Breast epithelium (tissue), 4 donors: ENCODE data around the gene CCDC170. TPM values are rescaled to one million over a fixed set of nuclear protein-coding genes. Genes with fewer than 3 reads are reported as not detected.
"Not testable (repeated sequence)": the region's sequence is repeated elsewhere in the genome, so short reads cannot be mapped to it uniquely, and the experiment has no call there.

Experiments
- DNase-seq, 2 donors: peaks; one replicate each; pipeline ENCODE4 v3.0.0-alpha.2; 2019; ENCODE audit warnings: low spot score in 2 of 2
- H3K27ac ChIP-seq, 2 donors: fragments of 200-600 bp; sonication (generic) in 1 of 2; one replicate each; pipeline ENCODE4 v1.5.1; 2016 to 2019; ENCODE audit warnings: mild to moderate bottlenecking in 1 of 2
- H3K27me3 ChIP-seq, 2 donors: fragments of 200-600 bp; sonication (generic) in 1 of 2; one replicate each; pipeline versions ENCODE4 v1.5.1 to v1.6.0; 2017 to 2019; ENCODE audit warnings: control low read depth in 1 of 2, mild to moderate bottlenecking in 1 of 2
- H3K36me3 ChIP-seq: fragments of 200-600 bp; one replicate; pipeline ENCODE4 v1.5.1; 2019
- H3K4me1 ChIP-seq, 2 donors: fragments of 200-600 bp; sonication (generic); one replicate each; pipeline ENCODE4 v1.5.1; 2016 to 2019; ENCODE audit warnings: control low read depth in 1 of 2
- H3K4me3 ChIP-seq, 3 donors: fragments of 200-600 bp; sonication (generic); 1 replicate in 2 of 3; 2 replicates in 1 of 3; pipeline ENCODE4 v1.5.1; 2016 to 2019; ENCODE audit warnings: mild to moderate bottlenecking in 3 of 3, moderate library complexity in 2 of 3
- H3K9me3 ChIP-seq, 2 donors: fragments of 200-600 bp; sonication (generic) in 1 of 2; one replicate each; pipeline ENCODE4 v1.5.1; 2016 to 2019; ENCODE audit warnings: control low read depth in 1 of 2
- POLR2A ChIP-seq: fragments of 450-650 bp; IDR thresholded peaks from one replicate; pipeline ENCODE4 v1.6.1; 2016; ENCODE audit warnings: antibody characterized with exemption, mild to moderate bottlenecking, moderate library complexity
- POLR2AphosphoS5 ChIP-seq, 3 donors: sonication (generic); formaldehyde crosslinking; IDR thresholded peaks; one replicate each; pipeline ENCODE4 v1.6.1; 2017; ENCODE audit warnings: antibody characterized with exemption in 3 of 3
- intact Hi-C: fragments of 100-400 bp; cut with DNase I; formaldehyde crosslinking; loops from one replicate; pipeline ENCODE4 v1.15.1; 2023; ENCODE audit warnings: low total_unique reads
- total RNA-seq, 3 donors: library from RNA; depleted of rRNA; stranded (reverse); fragments of >200 nt; gene quantifications; one replicate each; pipeline ENCODE4 v1.1.0, GENCODE V29; 2016
- TF ChIP-seq, protein P1 (sequence below), 3 donors: fragments of 450-650 bp; IDR thresholded peaks; one replicate each; pipeline ENCODE4 v1.5.1; 2016 to 2017; ENCODE audit warnings: antibody characterized with exemption in 3 of 3, mild to moderate bottlenecking in 3 of 3, moderate library complexity in 3 of 3

The CCDC170 gene
- 1 to 10 TPM; 3.5 to 9.8 (median 9.4) TPM for total RNA-seq

DNA sequence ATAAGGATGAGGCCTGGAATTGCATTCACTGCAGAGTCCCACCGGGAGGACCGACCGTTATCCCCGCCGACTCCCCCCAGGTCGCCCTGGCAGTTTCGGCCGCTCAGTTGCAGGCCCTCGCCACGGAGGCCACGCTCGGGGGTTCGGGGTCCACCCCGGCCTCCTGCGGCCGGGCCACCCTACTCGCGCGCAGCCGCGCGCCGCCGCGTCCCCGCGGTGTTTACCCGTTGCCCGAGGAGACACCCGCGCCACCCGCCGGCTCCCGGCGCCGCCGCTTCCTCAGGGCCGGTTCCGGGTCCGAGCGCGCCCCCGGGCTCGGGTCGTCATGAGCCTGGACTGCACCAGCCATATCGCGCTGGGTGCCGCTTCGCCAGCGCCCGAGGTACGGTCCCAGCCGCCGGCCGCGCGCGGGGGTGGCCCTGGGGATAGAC lies at the start of gene CCDC170:
CCDC170 (plus strand) TSS at position 214 of the 431 bp plus-strand sequence; CDS start at position 326, 112 bp downstream.
- peak within 1 kb of the TSS; percentile 88 to 96 for H3K27ac ChIP-seq
- no peaks in the 10 kb centered on the region for H3K9me3 ChIP-seq
- H3K27me3 ChIP-seq, result no peaks in the 10 kb centered on the region
- peaks cover 0 to 5% of the 10 kb centered on the region in 2 donors for H3K4me1 ChIP-seq
- H3K4me3 ChIP-seq, result peak within 1 kb of the TSS; percentile 58 to 90 (median 70)
- intact Hi-C loops, result no loop called here
- DNase-seq, result peak in 1 of 2 donors; percentile 54
- no peaks in the 10 kb centered on the region for H3K36me3 ChIP-seq
- TF ChIP-seq, protein P1, sequence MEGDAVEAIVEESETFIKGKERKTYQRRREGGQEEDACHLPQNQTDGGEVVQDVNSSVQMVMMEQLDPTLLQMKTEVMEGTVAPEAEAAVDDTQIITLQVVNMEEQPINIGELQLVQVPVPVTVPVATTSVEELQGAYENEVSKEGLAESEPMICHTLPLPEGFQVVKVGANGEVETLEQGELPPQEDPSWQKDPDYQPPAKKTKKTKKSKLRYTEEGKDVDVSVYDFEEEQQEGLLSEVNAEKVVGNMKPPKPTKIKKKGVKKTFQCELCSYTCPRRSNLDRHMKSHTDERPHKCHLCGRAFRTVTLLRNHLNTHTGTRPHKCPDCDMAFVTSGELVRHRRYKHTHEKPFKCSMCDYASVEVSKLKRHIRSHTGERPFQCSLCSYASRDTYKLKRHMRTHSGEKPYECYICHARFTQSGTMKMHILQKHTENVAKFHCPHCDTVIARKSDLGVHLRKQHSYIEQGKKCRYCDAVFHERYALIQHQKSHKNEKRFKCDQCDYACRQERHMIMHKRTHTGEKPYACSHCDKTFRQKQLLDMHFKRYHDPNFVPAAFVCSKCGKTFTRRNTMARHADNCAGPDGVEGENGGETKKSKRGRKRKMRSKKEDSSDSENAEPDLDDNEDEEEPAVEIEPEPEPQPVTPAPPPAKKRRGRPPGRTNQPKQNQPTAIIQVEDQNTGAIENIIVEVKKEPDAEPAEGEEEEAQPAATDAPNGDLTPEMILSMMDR (IDR thresholded peaks at IDR 0.05), result no peak
- no peak for TF ChIP-seq POLR2AphosphoS5 (IDR thresholded peaks at IDR 0.05)

- H3K27me3 ChIP-seq, result no peaks in the 10 kb centered on the region
- H3K4me1 ChIP-seq, result no peaks in the 10 kb centered on the region
- H3K27ac ChIP-seq, result peak overlapping the region; percentile 68 to 84
- no peaks in the 10 kb centered on the region for H3K36me3 ChIP-seq
- H3K4me3 ChIP-seq, result no peak overlapping the region
- no peak for DNase-seq
- H3K9me3 ChIP-seq, result no peaks in the 10 kb centered on the region
- intact Hi-C loops, result no loop called here
- TF ChIP-seq POLR2AphosphoS5 (IDR thresholded peaks at IDR 0.05), result no peak
- TF ChIP-seq POLR2A, result no peak
Observed at GRCh38 chr6:151445482-151445881, 48.3 kb upstream of the CCDC170 start.

DNA sequence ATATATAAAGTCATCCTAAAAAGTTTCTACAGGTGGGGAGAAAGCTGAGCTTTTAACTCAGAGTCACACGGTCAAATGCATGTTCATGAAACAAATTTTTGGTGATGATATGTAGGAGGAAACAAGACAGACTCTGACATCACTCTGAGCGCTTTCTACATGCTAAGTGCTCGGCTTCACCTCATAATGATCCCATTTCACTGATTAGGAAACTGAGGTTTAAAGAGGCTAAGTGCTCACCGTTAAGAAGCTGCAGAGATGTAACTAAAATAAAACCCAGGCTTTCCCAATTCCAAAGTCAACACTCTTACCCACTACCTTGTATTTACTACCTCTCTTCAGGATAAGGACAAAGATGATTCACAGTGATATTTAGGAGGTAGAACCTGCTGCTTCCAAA lies 46.6 kb upstream of the CCDC170 start:
- no peak overlapping the region for H3K4me3 ChIP-seq
- H3K27me3 ChIP-seq, result no peaks in the 10 kb centered on the region
- no peaks in the 10 kb centered on the region for H3K9me3 ChIP-seq
- H3K4me1 ChIP-seq, result no peaks in the 10 kb centered on the region
- no peak for TF ChIP-seq POLR2AphosphoS5 (IDR thresholded peaks at IDR 0.05)
- TF ChIP-seq POLR2A, result no peak
- TF ChIP-seq, protein P1 (IDR thresholded peaks at IDR 0.05), result no peak
- no peak overlapping the region for H3K27ac ChIP-seq
- no peak for DNase-seq
- intact Hi-C loops, result no loop called here
- no peaks in the 10 kb centered on the region for H3K36me3 ChIP-seq

DNA sequence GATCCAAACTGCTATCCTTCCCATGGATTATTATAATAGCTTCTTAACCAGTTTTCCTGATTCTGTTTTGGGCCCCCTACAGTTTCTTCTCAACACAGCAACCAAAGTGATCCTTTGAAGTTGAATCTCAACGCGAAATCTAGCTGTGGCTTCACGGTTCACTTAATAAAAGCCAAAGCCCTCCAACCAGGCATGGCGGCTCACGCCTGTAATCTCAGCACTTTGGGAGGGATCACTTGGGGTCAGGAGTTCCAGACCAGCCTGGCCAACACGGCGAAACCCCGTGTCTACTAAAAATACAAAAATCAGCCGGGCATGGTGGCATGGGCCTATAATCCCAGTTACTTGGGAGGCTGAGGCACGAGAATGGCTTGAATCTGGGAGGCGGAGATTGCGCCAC lies 45.2 kb upstream of the CCDC170 start:
- H3K9me3 ChIP-seq, result no peaks in the 10 kb centered on the region
- TF ChIP-seq, protein P1 (IDR thresholded peaks at IDR 0.05), result no peak
- TF ChIP-seq POLR2AphosphoS5 (IDR thresholded peaks at IDR 0.05) (no peak), POLR2A (no peak)
- H3K27me3 ChIP-seq, result no peaks in the 10 kb centered on the region
- no peak overlapping the region for H3K4me3 ChIP-seq
- H3K27ac ChIP-seq, result no peak overlapping the region
- no peaks in the 10 kb centered on the region for H3K36me3 ChIP-seq
- DNase-seq, result no peak
- intact Hi-C loops, result no loop called here
- peaks cover 0 to 2% of the 10 kb centered on the region in 2 donors for H3K4me1 ChIP-seq

- H3K9me3 ChIP-seq, H3K27me3 ChIP-seq, intact Hi-C loops, DNase-seq, H3K27ac ChIP-seq, H3K36me3 ChIP-seq: not testable (repeated sequence)
- peaks cover 3 to 10% of the 10 kb centered on the region in 2 donors for H3K4me1 ChIP-seq
- H3K4me3 ChIP-seq, result peak overlapping the region; percentile 72 to 93 (median 77)
Observed at GRCh38 chr6:151450928-151451327, 42.9 kb upstream of the CCDC170 start.

DNA sequence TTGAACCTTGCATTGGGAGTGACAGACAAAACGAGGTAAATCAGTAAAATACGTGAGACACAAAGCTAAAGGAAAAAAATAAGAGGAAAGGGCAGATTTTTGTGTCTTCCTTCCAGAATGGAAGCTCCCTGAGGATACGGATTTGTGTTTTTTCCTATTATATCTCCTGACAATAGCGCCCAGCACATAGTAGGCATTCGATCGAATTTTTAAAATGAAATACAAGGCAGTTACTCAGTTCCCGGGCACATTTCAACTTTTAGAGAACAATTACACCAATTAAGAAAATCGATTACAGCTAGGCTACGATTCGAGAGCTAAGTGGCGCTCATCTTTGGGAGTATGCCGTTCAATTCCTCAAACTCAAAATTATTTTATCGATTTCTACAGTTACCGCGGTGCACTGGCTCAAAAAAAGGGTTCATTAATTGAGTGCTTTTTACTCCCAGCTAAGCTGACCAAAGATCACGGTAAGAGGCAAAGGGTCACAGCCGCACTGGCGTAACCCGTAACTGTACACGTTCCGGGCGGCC lies 42.3 kb upstream of the CCDC170 start:
- Histone ChIP-seq H3K36me3 (no peaks in the 10 kb centered on the region), H3K27me3 (no peaks in the 10 kb centered on the region), H3K4me3 (peak overlapping the region; percentile 72 to 93 (median 77)), H3K4me1 (peaks cover 3 to 10% of the 10 kb centered on the region in 2 donors), H3K9me3 (no peaks in the 10 kb centered on the region), H3K27ac (peak overlapping the region; percentile 87 to 94)
- no peak for DNase-seq
- TF ChIP-seq POLR2AphosphoS5 (IDR thresholded peaks at IDR 0.05), result no peak
- TF ChIP-seq, protein P1 (IDR thresholded peaks at IDR 0.05), result no peak
- TF ChIP-seq POLR2A, result no peak
- intact Hi-C loops, result no loop called here
